A673 (cell line): ENCODE data around the gene DCC. TPM values are rescaled to one million over a fixed set of nuclear protein-coding genes. Genes with fewer than 3 reads are reported as not detected.

Source experiments
- BruUV-seq: library from RNA; stranded (reverse); fragments of 400-500 nt; replicated peaks from 2 replicates; lab custom pipeline; 2021; lab: Mats Ljungman, UMichigan
- CTCF ChIA-PET: fragments of 300-600 bp; sonication (Branson Sonifier 250); formaldehyde crosslinking; loops from one replicate; lab custom pipeline; 2022; ENCODE audit warnings: antibody characterized with exemption; lab: Charles Lee
- POLR2A ChIA-PET: fragments of 300-600 bp; sonication (Branson Sonifier 250); formaldehyde crosslinking; loops from one replicate; lab custom pipeline; 2022; ENCODE audit warnings: antibody characterized with exemption; ENCODE audit not compliant: low non-redundant PET; lab: Charles Lee
- DNase-seq: peaks from one replicate; pipeline ENCODE4 v3.0.0-alpha.2; 2015; ENCODE audit warnings: low spot score
- H3K27ac ChIP-seq: fragments of 200-600 bp; sonication (generic); 2 replicates; pipeline ENCODE4 v1.5.1; 2016; ENCODE audit warnings: mixed run types, low read depth, mild to moderate bottlenecking, mixed read lengths, antibody characterized with exemption, low read length; ENCODE audit not compliant: poor library complexity, severe bottlenecking
- H3K27me3 ChIP-seq: fragments of 200-600 bp; sonication (generic); replicated peaks from 2 replicates; pipeline ENCODE4 v1.6.1; 2017; ENCODE audit warnings: mixed run types, low read depth, mild to moderate bottlenecking, mixed read lengths, antibody characterized with exemption, low read length; ENCODE audit not compliant: insufficient read depth, poor library complexity
- H3K36me3 ChIP-seq: fragments of 200-600 bp; sonication (generic); 2 replicates; pipeline ENCODE4 v1.6.1; 2016; ENCODE audit warnings: mixed run types, mild to moderate bottlenecking, mixed read lengths, antibody characterized with exemption, low read length; ENCODE audit not compliant: insufficient read depth, poor library complexity, severe bottlenecking
- H3K4me1 ChIP-seq: fragments of 200-600 bp; sonication (generic); 2 replicates; pipeline ENCODE4 v1.6.1; 2017; ENCODE audit warnings: mixed run types, mild to moderate bottlenecking, mixed read lengths, antibody characterized with exemption, low read length; ENCODE audit not compliant: insufficient read depth, poor library complexity, severe bottlenecking
- H3K4me3 ChIP-seq: fragments of 200-600 bp; sonication (generic); 2 replicates; pipeline ENCODE4 v1.5.1; 2016; ENCODE audit warnings: low read depth, mixed run types, mild to moderate bottlenecking, mixed read lengths, low read length; ENCODE audit not compliant: poor library complexity, severe bottlenecking
- H3K9me3 ChIP-seq: fragments of 200-600 bp; sonication (generic); 2 replicates; pipeline ENCODE4 v1.6.1; 2016; ENCODE audit warnings: mixed run types, low read depth, mild to moderate bottlenecking, mixed read lengths, antibody characterized with exemption, low read length; ENCODE audit not compliant: poor library complexity, severe bottlenecking
- CTCF ChIP-seq: fragments of 300-800, 200-600 bp; sonication (generic); conservative IDR thresholded peaks from 2 replicates; pipeline ENCODE4 v1.5.1; 2017; ENCODE audit warnings: low read depth, mild to moderate bottlenecking, antibody characterized with exemption, low read length, moderate library complexity, mixed read lengths
- EZH2 ChIP-seq: fragments of 200-600 bp; sonication (generic); IDR thresholded peaks from 2 replicates; pipeline ENCODE4 v1.6.1; 2017; ENCODE audit warnings: borderline replicate concordance, low read depth, mild to moderate bottlenecking, mixed read lengths, antibody characterized with exemption, low read length; ENCODE audit not compliant: poor library complexity, severe bottlenecking
- intact Hi-C: fragments of 100-400 bp; cut with micrococcal nuclease; formaldehyde crosslinking; loops from one replicate; pipeline ENCODE4 v1.10.0; 2022; ENCODE audit not compliant: unreplicated experiment
- total RNA-seq: library from RNA; stranded (reverse); gene quantifications from 2 replicates; pipeline ENCODE4 v1.2.3, GENCODE V29; 2021

Gene DCC
- total RNA-seq, 1 experiment from 2014 or later = 93.0 TPM

GRCh38 chr18:53486296-53486695 lies 1146.3 kb downstream of the DCC start:
- no peak for TF ChIP-seq CTCF
- TF ChIP-seq EZH2 = no peak
- BruUV-seq = no TSS peak
- CTCF ChIA-PET = no interaction called here

GRCh38 chr18:53489266-53489665 lies 1149.3 kb downstream of the DCC start:
- intact Hi-C loops = no loop called here
- no peak for TF ChIP-seq EZH2
- TF ChIP-seq CTCF = no peak
- Histone ChIP-seq H3K27ac (no peak overlapping the region), H3K4me1 (no peaks in the 10 kb centered on the region), H3K4me3 (no peak overlapping the region), H3K36me3 (no peaks in the 10 kb centered on the region), H3K9me3 (no peaks in the 10 kb centered on the region), H3K27me3 (no peaks in the 10 kb centered on the region)
- no TSS peak for BruUV-seq
- ChIA-PET POLR2A (no interaction called here), CTCF (no interaction called here)
- DNase-seq = no peak

More at GRCh38 chr18:53486296-53486695, 1146.3 kb downstream of the DCC start:
- Histone ChIP-seq H3K9me3 (no peaks in the 10 kb centered on the region), H3K4me3 (no peak overlapping the region), H3K4me1 (no peaks in the 10 kb centered on the region), H3K27me3 (no peaks in the 10 kb centered on the region), H3K36me3 (no peaks in the 10 kb centered on the region), H3K27ac (no peak overlapping the region)
- no peak for DNase-seq
- POLR2A ChIA-PET = no interaction called here
- intact Hi-C loops = no loop called here

GRCh38 chr18:53490019-53490418 lies 1150.0 kb downstream of the DCC start:
- intact Hi-C loops = no loop called here
- no peak for DNase-seq
- H3K9me3 ChIP-seq = no peaks in the 10 kb centered on the region
- H3K4me1 ChIP-seq = no peaks in the 10 kb centered on the region
- no peak overlapping the region for H3K4me3 ChIP-seq
- ChIA-PET CTCF (no interaction called here), POLR2A (no interaction called here)
- no peak for TF ChIP-seq EZH2
- TF ChIP-seq CTCF = no peak
- no peak overlapping the region for H3K27ac ChIP-seq
- no peaks in the 10 kb centered on the region for H3K27me3 ChIP-seq
- H3K36me3 ChIP-seq = no peaks in the 10 kb centered on the region
- no TSS peak for BruUV-seq
